ENCODE results near the gene SHH.

DNA sequence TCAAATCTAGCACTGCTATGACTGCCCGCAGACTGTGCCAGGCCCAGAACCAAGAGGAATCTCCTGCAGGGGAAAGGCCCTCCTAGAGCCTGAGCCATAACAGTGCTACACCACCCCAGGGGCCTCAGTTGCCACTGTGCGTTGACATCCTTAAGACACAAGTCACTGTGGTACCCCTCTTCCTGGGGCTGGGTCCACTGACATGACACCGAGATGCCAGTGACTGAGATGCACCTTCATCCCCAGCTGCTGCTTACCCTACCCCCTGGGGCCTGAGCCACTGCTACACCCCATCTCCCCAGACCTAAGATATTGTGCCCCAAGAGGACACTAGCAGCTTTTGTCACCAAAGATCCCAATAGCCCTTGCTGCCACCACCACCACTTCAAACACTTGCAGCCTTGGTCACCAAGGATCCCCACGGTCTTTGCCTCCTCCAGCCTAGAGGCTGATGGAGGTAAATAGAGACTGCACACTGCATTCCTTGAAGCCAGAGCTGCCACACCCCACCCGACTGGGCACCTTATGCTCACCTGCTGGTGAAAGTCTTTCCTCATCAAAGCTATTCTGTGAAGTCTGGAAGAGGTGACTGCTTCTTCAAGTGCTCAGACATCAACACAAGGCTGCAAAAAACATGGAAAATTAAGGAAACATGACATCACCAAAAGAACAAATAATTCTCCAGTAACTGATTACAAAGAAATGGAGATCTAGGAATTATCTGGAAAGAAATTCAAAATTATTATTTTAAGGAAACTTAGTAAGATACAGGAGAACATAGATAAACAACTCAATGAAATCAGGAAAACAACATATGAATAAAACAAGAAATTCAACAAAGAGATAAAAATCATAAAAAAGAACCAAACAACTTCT, 40.4 kb upstream of the SHH start:
- TF ChIP-seq CTCF (IDR thresholded peaks at IDR 0.05) (no peak), EP300 (IDR thresholded peaks at IDR 0.05) (no peak)
